ENCODE results near the gene DBNDD2.

DBNDD2 gene

DNA sequence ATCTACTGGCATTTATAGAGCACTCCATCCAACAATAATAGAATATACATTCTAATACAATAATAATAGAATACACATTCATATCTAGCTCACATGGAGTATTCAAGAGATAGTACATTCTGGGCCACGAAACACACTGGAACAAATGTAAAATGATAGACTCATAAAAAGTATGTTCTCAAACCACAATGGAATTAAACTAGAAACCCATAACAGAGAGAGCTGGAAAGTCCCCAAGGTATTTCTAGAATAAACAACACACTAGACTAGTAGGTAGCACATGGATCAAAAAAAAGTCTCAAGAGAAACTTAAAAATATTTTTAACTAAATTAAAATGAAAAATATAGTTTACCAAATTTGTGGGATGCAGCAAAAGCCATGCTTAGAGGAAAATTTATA, 20.8 kb upstream of the DBNDD2 start:
- no peak for DNase-seq (ENCODE audit: low spot score)

DNA sequence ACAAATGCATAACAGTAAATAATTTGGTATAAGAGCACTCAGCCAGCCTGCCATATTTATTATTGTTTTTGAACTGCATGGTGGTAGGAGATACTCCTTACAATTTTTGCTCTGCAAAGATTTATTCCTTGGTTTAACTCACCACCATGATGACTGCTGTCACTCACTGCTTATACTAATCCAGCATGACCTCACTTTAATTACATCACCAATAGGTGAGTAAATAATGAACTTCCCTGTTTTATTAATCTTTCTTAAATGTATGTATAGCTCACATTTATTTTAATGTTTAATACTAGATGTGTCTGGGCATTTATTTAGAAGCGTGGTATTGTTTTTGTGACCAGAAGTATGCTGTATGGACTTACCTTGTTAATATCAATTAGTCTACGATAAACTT, 17.2 kb upstream of the DBNDD2 start:
- DNase-seq (ENCODE audit: low spot score), result no peak

DNA sequence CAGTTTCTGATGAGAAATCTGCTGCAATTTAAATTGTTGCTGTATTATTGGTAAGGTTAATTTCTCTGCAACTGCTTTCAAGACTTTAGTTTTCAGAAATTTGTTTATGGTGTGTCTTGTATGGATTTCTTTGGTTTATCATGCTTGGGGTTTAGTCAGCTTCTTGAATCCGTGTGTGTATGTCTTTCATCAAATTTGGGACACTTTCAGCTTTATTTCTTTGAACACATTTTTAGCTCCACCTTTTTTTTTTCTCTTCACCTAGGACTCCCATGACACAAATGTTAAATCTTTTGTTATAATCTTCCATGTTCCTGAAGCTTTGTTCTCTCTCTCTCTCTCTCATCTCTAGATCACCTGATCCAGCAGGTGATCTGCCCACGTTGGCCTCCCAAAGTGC, 16.5 kb upstream of the DBNDD2 start:
- no peak for DNase-seq (ENCODE audit: low spot score)

DNA sequence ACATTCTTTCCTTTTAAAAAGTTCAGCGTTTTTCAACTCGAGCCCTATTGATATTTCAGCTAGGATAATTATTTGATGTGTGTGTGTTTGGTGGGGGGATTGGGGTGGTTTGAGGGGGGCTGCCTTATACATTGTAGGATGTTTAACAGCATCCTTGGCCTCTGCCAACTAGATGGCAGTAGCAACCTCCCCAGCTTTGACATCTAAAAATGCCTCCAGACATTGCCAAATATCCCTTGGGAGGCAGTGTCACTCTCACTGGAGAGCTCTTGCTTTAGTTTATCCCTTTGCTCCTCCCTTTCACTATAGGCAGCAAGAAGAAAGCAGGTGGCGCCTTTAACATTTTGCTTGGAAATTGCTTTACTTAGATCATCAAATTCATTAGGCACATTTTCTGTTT, 15.4 kb upstream of the DBNDD2 start:
- peak; percentile 23 for DNase-seq (ENCODE audit: low spot score)

DNA sequence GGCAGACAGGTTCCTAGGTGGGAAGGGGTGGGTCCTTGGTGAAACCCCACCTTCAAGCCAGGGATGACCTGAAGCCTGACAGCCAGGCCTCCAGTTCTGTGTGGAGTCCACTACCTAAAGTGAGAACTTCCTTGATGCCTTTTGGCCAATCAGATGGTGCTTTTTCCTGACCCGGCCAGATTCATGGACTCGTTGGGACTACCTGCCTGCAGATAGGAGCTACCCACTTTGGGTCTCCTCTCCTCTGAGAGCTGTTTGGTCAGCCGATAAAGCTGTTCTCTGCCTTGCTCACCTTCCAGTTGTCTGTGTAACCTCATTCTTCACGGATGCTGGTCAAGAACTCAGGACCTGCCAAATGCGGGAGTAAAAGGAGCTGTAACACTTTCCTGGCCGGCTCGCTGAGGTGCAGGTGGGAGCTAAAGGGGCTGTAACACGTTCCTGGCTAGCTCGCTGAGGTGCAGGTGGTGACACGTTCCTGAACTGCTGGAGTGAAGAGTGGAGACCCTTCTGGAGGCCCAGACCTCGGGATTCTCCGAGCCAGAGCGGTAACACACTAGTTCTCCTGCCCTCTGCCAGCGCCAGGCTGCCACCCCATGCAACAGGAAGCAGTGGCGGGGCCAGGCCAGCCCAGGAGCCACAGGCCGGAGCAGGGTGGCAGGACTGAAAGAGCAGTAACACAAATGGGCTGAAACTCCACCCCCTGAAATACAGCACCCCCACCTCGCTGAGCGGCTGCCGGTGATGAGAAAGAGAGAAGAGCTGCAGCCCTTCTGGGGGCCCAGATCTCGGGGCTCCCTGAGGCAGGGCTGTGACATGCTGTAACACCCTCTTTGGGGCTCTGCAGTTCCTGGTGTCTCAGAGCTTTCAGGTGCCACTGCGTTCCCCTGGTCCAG, 13.6 kb upstream of the DBNDD2 start:
- DNase-seq (ENCODE audit: low spot score), result no peak

DNA sequence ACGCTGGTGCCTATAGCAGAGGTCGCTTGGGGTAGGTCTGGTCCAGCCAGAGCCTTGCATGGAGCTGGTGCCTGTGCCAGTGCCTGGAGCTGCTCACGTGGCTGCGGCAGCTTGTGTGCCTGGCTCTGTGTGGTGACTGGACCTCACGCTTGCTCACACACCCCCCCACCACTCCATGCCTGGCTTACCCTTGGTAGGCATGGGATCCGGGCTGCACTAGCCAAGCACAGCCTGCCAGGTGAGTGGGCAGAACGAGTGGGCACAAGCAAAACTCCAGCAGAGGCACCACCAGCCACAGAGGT, 13.0 kb upstream of the DBNDD2 start:
- DNase-seq (ENCODE audit: low spot score), result no peak

DNA sequence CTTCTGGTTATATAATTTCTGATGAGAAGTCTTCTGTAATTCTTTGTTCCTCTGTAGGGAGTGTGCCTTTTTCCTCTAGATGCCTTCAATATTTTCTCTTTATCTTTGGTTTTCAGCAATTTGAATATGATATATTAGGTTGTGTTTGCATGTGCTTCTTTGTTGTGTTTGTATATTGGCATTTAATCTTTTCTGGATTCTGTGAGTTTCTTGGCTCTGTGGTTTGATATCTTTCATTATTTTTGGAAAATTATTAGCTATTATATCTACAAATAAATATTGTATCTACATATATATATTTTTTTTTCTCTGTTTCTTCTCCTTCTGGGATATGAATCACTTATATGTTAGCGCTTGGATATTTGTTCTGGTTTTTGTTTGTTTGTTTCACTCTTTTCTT, 9.1 kb upstream of the DBNDD2 start:
- DNase-seq (ENCODE audit: low spot score), result no peak

DNA sequence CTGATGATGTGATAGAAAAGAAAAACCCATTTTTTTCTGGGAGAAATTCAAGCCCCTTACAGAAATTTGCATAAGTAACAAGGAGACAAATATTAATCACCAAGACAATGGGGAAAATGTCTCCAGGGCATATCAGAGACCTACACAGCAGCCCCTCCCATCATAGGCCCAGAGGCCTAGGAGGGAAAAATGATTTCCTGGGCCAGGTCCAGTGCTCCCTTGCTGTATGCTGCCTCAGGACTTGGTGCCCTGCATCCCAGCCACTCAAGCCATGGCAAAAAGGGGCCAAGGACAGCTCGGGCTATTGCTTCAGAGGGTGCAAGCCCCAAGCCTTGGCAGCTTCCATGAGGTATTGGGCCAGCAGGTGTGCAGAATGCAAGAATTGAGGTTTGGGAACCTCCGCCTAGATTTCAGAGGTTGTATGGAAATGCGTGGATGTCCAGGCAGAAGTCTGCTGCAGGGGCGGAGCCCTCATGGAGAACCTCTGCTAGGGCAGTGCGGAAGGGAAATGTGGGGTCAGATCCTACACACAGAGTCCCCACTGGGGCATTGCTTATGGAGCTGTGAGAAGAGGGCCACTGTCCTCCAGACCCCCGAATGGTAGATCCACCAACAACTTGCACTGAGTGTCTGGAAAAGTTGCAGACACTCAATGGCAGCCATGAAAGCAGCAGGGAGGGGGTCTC, 7.6 kb upstream of the DBNDD2 start:
- DNase-seq (ENCODE audit: low spot score), result no peak

DNA sequence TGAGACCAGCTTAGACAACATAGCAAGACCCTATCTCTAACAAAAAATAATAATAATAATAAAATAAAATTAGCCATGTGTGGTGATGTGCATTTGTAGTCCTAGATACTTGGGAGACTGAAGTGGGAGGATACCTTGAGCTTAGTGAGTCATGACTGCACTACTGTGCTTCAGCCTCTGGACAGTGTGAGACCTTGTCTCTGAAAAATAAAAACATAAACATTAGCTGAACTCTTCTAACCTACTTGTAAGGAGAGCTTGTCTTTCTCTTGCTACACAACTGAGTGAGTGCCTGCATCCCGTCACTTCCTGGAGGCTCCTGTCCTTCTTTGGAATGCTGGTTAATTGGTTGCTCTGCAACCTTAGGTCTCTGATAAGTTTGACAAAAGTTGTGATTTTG, 5.1 kb upstream of the DBNDD2 start:
- DNase-seq (ENCODE audit: low spot score), result no peak

DNA sequence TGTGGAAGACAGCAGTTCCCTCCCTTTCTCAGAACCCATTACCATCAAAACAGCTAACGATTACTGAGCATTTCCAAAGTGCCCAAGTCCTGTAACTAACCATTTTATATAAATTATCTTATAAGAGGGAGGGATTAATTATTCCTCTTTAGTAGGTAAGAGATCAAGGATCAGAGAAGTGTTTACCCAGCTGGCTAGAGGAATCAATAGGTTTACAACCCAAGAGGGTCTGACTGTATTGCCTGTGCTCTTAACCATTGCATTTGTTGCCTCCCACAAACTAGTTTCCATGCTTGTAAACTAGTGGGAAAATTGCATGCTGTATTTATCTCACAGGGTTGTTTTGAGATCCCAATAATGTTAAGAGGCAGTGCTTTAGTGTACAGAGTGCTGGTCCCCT, 3.7 kb upstream of the DBNDD2 start:
- no peak for DNase-seq (ENCODE audit: low spot score)

DNA sequence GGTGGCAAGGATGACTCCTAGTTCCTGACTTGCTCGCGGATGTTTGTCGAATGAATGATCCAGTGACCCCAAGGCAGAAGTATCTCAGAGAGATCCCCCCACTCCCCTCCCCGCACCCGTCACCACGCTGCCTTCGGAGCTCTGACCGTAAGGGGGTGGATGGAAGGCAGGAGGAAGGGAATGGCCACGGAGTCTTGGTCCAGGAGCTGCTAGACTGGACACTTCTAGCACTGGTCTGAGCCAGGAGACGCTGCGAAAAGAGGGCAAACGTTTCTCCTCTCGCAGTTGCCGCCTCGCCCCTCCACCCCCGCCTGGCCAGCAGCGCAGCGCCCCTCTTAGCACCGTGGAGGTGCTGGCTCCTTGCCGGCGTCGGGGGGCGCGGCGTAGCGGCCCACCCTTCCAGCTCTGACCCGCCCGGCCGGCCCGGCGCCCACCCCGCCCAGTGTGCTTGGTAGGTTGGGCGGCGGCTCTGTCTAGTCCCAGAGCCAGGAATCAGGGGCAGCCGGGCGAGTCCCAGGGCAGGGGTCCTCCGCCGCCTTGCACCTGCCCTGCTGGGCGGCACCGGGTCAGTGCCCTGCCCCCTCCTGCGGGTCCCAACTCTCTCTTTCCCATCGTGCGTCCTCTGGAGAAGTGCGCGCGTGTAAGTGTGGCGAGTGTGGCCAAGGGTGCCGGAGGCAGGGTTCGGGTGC, 2.4 kb upstream of the DBNDD2 start:
- DNase-seq (ENCODE audit: low spot score), result no peak

DNA sequence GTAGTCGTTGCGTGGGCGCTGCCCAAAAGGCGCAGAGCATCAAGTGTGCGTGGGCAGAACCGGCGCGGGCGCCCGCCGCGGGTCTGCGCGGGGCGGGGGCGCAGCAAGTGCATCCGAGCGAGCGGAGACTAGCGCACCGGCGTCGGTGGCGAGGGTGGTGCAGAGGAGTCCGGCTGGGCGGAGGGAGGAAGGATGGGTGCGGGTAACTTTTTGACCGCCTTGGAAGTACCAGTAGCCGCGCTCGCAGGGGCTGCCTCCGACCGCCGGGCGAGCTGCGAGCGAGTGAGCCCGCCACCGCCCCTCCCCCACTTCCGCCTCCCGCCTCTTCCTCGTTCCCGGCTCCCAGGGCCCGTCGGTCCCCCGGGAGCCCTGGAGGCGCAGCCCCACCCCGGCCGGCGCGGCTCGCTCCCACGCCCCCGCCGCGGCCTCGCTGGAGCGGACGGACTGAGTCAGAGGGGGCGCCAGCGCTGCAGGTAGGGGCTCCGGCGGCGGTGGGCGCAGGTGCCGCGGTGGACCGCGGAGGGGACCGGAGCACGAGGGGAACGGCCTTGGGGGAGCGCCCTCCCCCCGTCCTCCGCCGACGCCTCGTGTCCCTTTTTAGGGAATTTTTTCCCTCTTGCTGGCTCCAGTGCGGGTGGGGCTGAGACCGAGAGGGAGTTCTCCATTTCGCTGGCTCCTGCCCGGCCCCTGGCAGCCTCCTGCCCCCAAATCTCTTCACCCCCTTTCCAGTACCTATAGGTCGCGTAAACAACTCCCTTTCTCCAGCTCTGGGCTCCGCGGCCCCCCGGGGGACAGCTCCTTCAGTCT, 1.6 kb upstream of the DBNDD2 start:
- peak; percentile 85 for DNase-seq (ENCODE audit: low spot score)

DNA sequence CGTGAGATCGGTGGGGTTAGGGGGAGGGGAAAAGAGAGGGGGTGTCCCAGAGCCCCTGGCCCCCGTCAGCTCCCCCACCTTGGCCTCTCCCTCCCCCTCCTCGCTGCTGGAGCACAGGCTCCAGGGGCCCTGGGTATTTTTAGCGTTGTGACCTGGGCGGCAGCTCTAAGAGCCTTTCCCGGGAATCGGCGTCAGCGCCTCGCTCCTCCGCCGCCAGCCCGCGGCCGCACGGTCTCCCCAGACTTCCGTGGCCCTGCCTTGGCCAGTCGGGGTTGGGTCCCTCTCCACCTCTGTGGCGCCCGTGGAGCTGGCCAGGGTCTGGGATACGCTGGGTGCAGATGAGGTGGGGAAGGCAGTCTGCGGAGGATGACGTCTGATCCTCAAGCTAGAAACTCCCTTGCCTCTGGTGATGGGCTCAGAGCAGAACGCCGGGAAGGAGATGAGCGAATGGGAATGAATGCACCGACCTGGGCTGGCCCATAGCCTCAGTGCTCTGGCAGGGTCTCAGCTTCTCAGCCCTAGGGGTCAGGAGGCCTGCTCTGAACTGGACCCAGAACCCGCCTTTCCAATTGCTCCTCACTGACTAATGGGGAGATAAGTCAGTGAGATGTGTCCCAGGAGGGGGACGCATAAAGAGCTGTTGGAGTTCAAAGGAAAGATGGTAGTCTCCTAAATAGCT, 883 bp upstream of the DBNDD2 start:
- DNase-seq (ENCODE audit: low spot score), result peak; percentile 44

DNA sequence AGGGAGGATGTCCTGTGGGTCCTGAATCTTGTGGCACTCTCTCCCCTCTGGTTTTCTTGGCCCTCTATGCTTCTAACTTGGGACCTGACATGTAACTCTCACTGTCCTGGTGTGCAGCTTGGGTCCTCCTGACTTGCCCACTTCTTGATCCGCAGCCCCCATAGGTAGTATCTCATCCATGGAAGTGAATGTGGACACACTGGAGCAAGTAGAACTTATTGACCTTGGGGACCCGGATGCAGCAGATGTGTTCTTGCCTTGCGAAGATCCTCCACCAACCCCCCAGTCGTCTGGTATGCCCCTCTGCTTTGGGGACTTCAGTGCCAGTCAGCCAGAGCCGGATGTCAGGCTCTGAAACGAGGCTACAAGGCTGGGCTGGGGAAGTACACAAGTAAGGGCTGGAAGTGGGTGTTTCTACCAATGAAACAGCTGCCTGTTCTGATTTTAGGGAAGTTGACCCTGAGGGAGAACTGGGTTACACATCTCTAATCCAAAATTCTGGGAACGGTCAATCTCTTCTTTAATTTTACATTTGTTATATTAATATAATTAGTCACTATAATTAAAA, 641 bp downstream of the DBNDD2 start:
- no peak for DNase-seq (ENCODE audit: low spot score)

DNA sequence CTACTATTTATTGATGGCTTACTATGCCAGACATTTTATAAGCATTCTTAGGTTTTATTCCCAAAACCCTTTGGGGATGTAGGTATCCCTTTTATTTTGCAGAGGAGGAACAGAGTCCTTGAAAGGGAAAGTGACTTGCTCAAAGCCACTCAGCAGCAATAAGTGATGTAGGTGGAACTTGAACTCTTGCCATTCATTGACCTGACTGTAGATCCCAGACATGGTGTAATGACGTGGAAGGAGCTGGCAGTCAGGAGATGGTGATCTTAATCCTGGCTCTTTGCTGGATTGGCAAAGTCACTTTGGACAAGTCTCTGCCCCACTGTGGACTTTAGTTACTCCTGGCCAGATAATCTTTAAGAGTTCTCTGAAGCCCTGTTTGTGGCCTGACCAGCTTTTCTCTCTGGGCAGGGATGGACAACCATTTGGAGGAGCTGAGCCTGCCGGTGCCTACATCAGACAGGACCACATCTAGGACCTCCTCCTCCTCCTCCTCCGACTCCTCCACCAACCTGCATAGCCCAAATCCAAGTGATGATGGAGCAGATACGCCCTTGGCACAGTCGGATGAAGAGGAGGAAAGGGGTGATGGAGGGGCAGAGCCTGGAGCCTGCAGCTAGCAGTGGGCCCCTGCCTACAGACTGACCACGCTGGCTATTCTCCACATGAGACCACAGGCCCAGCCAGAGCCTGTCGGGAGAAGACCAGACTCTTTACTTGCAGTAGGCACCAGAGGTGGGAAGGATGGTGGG, 1.6 kb downstream of the DBNDD2 start:
- DNase-seq (ENCODE audit: low spot score), result no peak

DNA sequence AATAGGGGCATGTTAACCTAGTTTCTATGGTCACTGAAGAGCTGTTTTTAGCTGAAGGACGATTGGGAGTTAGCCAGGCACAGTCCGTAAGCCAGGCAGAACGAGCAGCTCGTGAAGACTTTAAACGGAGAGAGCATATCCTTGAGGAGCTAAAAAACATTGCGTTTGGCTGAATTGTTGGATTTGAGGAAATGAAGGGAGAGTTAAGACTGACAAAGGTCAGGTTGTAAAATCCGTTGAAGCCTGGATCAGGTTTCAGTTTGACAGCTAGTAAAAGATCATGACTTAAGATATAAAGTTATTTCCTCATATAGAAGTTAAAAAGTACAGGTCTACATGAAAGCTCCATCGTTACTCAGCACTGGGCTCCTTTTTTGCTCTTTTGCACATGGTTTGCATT, 2.8 kb downstream of the DBNDD2 start:
- no peak for DNase-seq (ENCODE audit: low spot score)

DNA sequence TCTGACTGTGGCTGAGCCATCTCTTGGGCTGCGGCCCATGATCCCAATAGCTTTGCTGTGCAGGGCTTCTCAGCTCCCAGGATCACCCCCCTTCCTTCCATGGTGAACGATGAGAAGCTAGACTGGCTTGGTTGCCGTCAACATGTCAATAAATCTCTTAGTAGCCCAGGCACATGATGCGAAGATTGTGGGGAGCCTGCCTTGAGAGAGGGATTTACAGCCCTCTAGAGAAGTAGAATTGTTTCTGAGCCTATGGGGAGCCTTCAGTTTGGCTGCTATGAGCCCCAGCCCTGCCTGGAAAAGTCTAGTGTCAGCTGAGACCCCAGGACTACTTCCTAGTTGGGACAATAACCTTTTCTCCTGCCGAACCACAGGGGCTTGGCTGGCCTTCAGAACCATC, 4.6 kb downstream of the DBNDD2 start:
- no peak for DNase-seq (ENCODE audit: low spot score)

DNA sequence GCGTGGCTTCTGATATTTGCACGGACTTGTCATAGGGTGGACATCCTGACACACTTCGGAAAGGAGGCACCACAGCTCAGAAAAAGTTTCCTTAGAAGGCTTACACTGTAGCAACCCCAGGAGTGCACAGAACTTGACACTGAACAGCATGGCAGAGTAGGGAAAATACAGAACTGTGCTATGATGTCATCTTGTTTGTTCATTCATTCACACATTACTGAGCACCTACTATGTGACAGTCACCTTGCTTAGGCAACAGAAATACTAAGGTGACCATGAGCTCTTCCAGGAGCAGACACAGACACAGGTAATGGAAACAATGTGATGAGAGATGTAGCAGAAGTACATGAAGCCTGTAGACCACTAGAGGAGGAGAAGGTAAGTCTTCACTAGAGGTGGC, 5.4 kb downstream of the DBNDD2 start:
- DNase-seq (ENCODE audit: low spot score), result no peak

DNA sequence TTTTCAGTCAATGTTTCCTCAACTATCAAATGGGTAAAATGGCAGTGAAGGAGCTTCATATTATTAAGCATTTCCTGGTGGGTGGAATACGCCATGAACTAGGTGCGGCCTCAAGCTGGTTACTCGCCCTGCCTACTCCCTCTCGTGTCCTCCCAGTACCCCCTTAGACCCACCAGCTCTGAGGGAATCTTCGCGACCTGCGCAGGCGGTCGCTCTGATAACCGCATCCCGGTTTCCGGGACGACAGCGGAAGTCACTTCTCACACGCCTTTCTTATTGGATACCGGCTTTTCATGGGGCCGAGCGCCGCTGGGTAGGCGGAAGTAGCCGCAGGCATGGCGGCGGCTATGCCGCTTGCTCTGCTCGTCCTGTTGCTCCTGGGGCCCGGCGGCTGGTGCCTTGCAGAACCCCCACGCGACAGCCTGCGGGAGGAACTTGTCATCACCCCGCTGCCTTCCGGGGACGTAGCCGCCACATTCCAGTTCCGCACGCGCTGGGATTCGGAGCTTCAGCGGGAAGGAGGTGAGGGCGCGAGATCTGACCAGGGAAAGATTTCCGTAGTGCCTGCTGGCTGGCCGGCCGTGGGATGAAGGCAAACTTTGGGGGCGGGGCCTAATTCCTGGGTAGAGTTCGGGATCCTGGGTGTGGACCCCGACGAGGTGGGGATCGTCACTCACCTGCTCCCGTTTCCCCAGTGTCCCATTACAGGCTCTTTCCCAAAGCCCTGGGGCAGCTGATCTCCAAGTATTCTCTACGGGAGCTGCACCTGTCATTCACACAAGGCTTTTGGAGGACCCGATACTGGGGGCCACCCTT, 7.9 kb downstream of the DBNDD2 start, which contains the start of gene PIGT:
Gene PIGT (plus strand): TSS at position 320 of the 816 bp plus-strand sequence. CDS start 16 bp downstream, at position 336.
- DNase-seq (ENCODE audit: low spot score), result peak; percentile 94

DNA sequence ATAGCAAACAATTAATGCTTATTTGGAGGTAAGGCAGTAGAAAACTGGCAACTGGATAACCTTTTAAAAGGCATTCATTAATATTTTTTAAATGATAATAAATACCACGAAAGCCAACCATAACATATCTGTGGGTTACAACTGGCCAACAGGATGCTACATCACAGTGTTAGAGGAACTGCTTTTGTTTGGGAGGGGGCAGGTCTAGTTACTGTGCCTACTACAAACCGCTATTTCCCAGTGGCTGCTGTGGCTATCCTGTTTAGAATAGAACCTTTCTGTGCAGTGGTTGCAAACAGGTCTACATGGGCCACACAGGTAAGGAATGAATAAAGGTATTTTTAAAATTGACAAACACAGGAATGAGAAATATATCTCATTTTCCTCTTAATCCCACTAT, 8.8 kb downstream of the DBNDD2 start:
- no peak for DNase-seq (ENCODE audit: low spot score)
